CD4-positive, alpha-beta memory T cell (primary cell): ENCODE results near the gene PNCK. TPM values are rescaled to one million over a fixed set of nuclear protein-coding genes. Genes with fewer than 3 reads are reported as not detected.
"Not testable (repeated sequence)": the region's sequence is repeated elsewhere in the genome, so short reads cannot be mapped to it uniquely, and the experiment has no call there.

Experiments used
- CTCF ChIA-PET: fragments of 350-600 bp; sonication (Branson Sonifier 250); formaldehyde crosslinking; loops from one replicate; lab custom pipeline; 2021; ENCODE audit warnings: inconsistent platforms; ENCODE audit not compliant: partially characterized antibody; lab: Charles Lee
- POLR2A ChIA-PET: fragments of 350-600 bp; sonication (Branson Sonifier 250); formaldehyde crosslinking; loops from one replicate; lab custom pipeline; 2021; ENCODE audit not compliant: partially characterized antibody; lab: Charles Lee
- DNase-seq, 5 donors: peaks; one replicate each; pipeline versions ENCODE4 v3.0.0 to v3.0.0-alpha.2; 2020 to 2022; ENCODE audit warnings: mixed read lengths in 1 of 5
- H3K27ac ChIP-seq: one replicate; pipeline ENCODE4 v1.7.0; 2013; ENCODE audit warnings: low read depth, low read length
- H3K27me3 ChIP-seq: 2 replicates; pipeline ENCODE4 v1.7.0; 2013; ENCODE audit warnings: mild to moderate bottlenecking, low read length, moderate library complexity; ENCODE audit not compliant: insufficient read depth
- H3K36me3 ChIP-seq: 2 replicates; pipeline ENCODE4 v1.7.0; 2013; ENCODE audit warnings: mild to moderate bottlenecking, low read length, moderate library complexity; ENCODE audit not compliant: insufficient read depth
- H3K4me1 ChIP-seq: 2 replicates; pipeline ENCODE4 v1.7.0; 2013; ENCODE audit warnings: mild to moderate bottlenecking, low read length, moderate library complexity; ENCODE audit not compliant: insufficient read depth
- H3K4me3 ChIP-seq, 2 donors: one replicate each; pipeline ENCODE4 v1.7.0; 2013; ENCODE audit warnings: low read length in 2 of 2, mild to moderate bottlenecking in 1 of 2
- H3K9me3 ChIP-seq, 2 donors: one replicate each; pipeline ENCODE4 v1.7.0; 2013; ENCODE audit warnings: low read length in 2 of 2, control low read depth in 1 of 2; ENCODE audit not compliant: control insufficient read depth in 1 of 2
- H3K27ac Mint-ChIP-seq, 7 donors: one replicate each; pipeline ENCODE4 v1.8.0; 2020 to 2021; ENCODE audit warnings: mixed read lengths in 7 of 7, mild to moderate bottlenecking in 6 of 7, inconsistent platforms in 3 of 7, moderate library complexity in 3 of 7
- H3K27me3 Mint-ChIP-seq, 2 donors: one replicate each; pipeline ENCODE4 v1.8.0; 2020 to 2021; ENCODE audit warnings: mixed read lengths in 2 of 2
- H3K36me3 Mint-ChIP-seq, 2 donors: one replicate each; pipeline ENCODE4 v1.8.0; 2020 to 2021; ENCODE audit warnings: mixed read lengths in 2 of 2, inconsistent platforms in 1 of 2, mild to moderate bottlenecking in 1 of 2
- H3K4me1 Mint-ChIP-seq, 4 donors: one replicate each; pipeline ENCODE4 v1.8.0; 2020 to 2021; ENCODE audit warnings: mixed read lengths in 4 of 4, mild to moderate bottlenecking in 1 of 4
- H3K4me3 Mint-ChIP-seq, 8 donors: one replicate each; pipeline ENCODE4 v1.8.0; 2020 to 2021; ENCODE audit warnings: mixed read lengths in 8 of 8, mild to moderate bottlenecking in 7 of 8, moderate library complexity in 6 of 8, inconsistent platforms in 3 of 8
- H3K9me3 Mint-ChIP-seq, 8 donors: one replicate each; pipeline ENCODE4 v1.8.0; 2020 to 2021; ENCODE audit warnings: mixed read lengths in 8 of 8, mild to moderate bottlenecking in 5 of 8, inconsistent platforms in 3 of 8, moderate library complexity in 1 of 8
- intact Hi-C: fragments of 100-400 bp; cut with micrococcal nuclease; formaldehyde crosslinking; loops from one replicate; pipeline ENCODE4 v1.15.1; 2023
- polyA plus RNA-seq, 2 donors: library from polyadenylated mRNA; unstranded; fragments of 300-500 nt; fragmentation: Illumina TruSeq; gene quantifications; one replicate each; pipeline ENCODE4 v1.2.3, GENCODE V29; 2021
- total RNA-seq, 2 experiments: library from RNA; stranded (reverse); gene quantifications; one replicate each; pipeline ENCODE4 v1.2.3, GENCODE V29; 2021

The PNCK gene
- total and polyA plus RNA-seq, 4 experiments from 2014 or later = not detected

- H3K4me3 Mint-ChIP-seq, H3K4me3 ChIP-seq, H3K4me1 Mint-ChIP-seq, DNase-seq, H3K9me3 Mint-ChIP-seq, H3K27me3 ChIP-seq, H3K27ac Mint-ChIP-seq, H3K4me1 ChIP-seq, H3K27ac ChIP-seq, H3K9me3 ChIP-seq, H3K27me3 Mint-ChIP-seq, H3K36me3 ChIP-seq, intact Hi-C loops, POLR2A ChIA-PET: not testable (repeated sequence)
- H3K36me3 Mint-ChIP-seq = peaks cover 0 to 27% of the 10 kb centered on the region in 2 donors
- CTCF ChIA-PET = interaction anchor here (0.6 to 0.9 kb wide), 2 partner anchors 55 to 129 kb away, joined by 3 read pairs; no protein-coding TSS in a partner anchor
These were observed 25.7 kb upstream of the PNCK start for GRCh38 chrX:153699210-153699783.

DNA sequence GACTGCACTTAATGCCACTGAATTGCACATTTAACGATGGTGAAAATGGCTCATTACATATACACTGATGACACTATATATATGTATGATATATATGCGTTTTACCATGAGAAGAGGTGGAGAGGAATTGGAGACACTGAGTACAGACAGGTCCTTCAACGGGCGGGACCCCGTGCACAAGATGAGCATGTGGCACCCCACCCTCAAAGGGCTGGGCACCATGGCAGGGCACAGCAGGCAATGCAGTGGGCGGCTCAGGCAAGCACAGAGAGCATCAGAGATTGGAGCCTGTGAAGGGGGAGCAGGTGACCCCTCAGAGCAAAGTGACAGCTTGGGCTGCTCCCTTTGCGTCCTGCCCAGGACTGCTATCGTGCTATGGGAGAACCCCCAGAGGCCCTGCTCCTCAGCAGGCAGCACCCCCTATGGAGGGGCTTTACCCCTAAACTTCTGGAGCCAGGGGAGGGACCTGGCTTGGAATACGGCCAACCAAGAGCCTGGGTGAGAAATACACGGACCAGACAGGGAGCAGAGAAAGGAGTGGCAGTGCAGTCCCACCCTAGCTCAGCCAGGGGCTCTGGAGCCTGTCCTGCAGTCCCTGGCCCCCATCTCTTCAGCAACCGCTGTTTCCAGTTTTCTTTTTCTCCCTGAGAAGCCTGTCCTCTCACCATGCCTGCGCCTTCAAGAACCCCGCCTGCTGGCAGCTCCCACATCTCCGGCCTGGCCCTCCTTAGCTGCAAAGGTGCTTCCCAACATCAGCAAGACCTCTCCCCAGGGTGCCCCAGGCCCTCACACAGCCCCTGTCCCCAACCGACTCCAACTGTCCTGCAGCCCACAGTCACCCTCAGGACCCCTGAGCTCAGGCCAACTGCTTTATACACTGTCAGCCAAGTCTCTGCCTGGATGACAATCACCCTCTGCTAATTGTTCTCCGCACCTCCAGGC, 24.6 kb upstream of the PNCK start:
- H3K27ac ChIP-seq = no peak overlapping the region
- H3K27ac Mint-ChIP-seq = peak overlapping the region in 1 of 7 donors; percentile 14
- H3K36me3 ChIP-seq = peaks cover 4% of the 10 kb centered on the region
- H3K27me3 ChIP-seq = no peaks in the 10 kb centered on the region
- peaks cover 0 to 21% of the 10 kb centered on the region in 2 donors for H3K36me3 Mint-ChIP-seq
- no peaks in the 10 kb centered on the region for H3K9me3 Mint-ChIP-seq
- no peaks in the 10 kb centered on the region for H3K4me1 ChIP-seq
- no peak for DNase-seq
- H3K4me3 ChIP-seq = no peak overlapping the region
- no peaks in the 10 kb centered on the region for H3K4me1 Mint-ChIP-seq
- ChIA-PET POLR2A (no interaction called here), CTCF (interaction anchor here (0.9 kb wide), 1 partner anchor 57 kb away, joined by 3 read pairs; no protein-coding TSS in a partner anchor)
- H3K9me3 ChIP-seq = no peaks in the 10 kb centered on the region
- no peaks in the 10 kb centered on the region for H3K27me3 Mint-ChIP-seq
- no peak overlapping the region for H3K4me3 Mint-ChIP-seq
- intact Hi-C loops = no loop called here

DNA sequence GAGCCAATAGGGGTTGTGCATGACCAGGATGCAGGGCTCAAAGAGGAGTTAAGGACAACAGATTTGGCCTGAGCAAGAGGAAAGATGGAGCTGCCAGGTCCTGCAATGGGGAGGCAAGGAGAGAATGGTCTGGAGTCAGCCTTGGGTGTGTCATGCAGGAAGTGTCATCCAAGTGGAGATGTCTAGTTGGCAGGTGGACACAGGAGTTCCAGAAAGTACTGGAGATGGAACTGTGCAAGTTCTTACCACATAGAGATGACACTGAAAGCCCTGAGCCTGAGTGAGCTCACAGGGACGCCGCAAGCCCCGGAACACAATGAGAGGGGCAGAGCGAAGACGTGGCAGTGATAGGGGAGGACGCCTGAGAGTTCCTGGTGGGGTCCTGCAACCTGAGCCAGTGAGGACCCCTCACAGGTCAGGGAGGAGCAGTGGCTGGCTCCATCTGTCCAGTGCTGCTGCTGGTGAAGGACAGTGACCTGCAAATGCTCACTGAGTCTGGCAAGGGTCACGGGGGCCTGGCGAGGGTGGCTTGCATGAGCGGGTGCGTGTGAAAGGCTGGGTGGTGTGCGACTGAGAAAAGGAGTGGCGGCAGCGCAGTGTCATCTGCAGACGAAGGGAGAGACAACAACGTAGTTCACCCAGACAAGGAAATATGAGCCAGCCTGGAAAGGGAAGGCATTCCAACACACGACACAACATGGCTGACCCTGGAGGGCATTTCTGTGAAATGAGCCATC, 23.5 kb upstream of the PNCK start:
- H3K4me1 ChIP-seq, H3K4me3 Mint-ChIP-seq, H3K27me3 Mint-ChIP-seq, H3K9me3 ChIP-seq, H3K27ac ChIP-seq, H3K36me3 ChIP-seq, H3K4me1 Mint-ChIP-seq, intact Hi-C loops, H3K27me3 ChIP-seq, H3K4me3 ChIP-seq, CTCF ChIA-PET, H3K9me3 Mint-ChIP-seq, H3K27ac Mint-ChIP-seq, POLR2A ChIA-PET, DNase-seq: not testable (repeated sequence)
- peaks cover 0 to 21% of the 10 kb centered on the region in 2 donors for H3K36me3 Mint-ChIP-seq

GRCh38 chrX:153696538-153696937, 22.9 kb upstream of the PNCK start:
- H3K27me3 ChIP-seq, H3K27ac Mint-ChIP-seq, DNase-seq, H3K4me3 ChIP-seq, H3K4me1 ChIP-seq, H3K27ac ChIP-seq, H3K36me3 ChIP-seq, H3K4me3 Mint-ChIP-seq, intact Hi-C loops, H3K9me3 Mint-ChIP-seq, H3K27me3 Mint-ChIP-seq, H3K9me3 ChIP-seq, H3K4me1 Mint-ChIP-seq, CTCF ChIA-PET, POLR2A ChIA-PET: not testable (repeated sequence)
- peaks cover 0 to 21% of the 10 kb centered on the region in 2 donors for H3K36me3 Mint-ChIP-seq

DNA sequence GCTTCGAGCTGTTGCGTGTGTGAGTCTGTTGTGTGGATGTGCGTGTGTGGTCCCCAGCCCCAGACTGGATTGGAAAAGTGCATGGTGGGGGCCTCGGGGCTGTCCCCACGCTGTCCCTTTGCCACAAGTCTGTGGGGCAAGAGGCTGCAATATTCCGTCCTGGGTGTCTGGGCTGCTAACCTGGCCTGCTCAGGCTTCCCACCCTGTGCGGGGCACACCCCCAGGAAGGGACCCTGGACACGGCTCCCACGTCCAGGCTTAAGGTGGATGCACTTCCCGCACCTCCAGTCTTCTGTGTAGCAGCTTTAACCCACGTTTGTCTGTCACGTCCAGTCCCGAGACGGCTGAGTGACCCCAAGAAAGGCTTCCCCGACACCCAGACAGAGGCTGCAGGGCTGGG, 22.5 kb upstream of the PNCK start:
- no peaks in the 10 kb centered on the region for H3K36me3 ChIP-seq
- H3K27me3 ChIP-seq = no peaks in the 10 kb centered on the region
- H3K36me3 Mint-ChIP-seq = peaks cover 0 to 21% of the 10 kb centered on the region in 2 donors
- H3K9me3 Mint-ChIP-seq = no peaks in the 10 kb centered on the region
- ChIA-PET POLR2A (no interaction called here), CTCF (no interaction called here)
- H3K4me3 Mint-ChIP-seq = no peak overlapping the region
- H3K9me3 ChIP-seq = no peaks in the 10 kb centered on the region
- no peak overlapping the region for H3K27ac ChIP-seq
- no peaks in the 10 kb centered on the region for H3K4me1 Mint-ChIP-seq
- H3K4me3 ChIP-seq = no peak overlapping the region
- H3K4me1 ChIP-seq = no peaks in the 10 kb centered on the region
- intact Hi-C loops = no loop called here
- DNase-seq = no peak
- no peaks in the 10 kb centered on the region for H3K27me3 Mint-ChIP-seq
- H3K27ac Mint-ChIP-seq = no peak overlapping the region

DNA sequence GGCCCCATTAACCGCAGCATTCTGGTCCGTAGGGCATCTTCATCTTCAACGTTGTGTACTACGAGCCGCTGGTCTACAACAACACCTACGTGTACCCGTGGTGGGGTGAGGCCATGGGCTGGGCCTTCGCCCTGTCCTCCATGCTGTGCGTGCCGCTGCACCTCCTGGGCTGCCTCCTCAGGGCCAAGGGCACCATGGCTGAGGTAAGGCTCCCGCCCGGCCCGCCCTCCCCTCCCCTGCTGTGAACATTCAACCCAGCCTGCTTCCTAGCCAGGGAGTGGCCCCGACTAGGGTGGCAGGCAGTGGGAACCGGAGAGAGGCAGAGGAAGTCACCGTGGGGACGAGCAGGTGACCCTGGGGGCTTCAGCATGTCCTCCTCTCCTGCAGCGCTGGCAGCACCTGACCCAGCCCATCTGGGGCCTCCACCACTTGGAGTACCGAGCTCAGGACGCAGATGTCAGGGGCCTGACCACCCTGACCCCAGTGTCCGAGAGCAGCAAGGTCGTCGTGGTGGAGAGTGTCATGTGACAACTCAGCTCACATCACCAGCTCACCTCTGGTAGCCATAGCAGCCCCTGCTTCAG, 21.2 kb upstream of the PNCK start:
- H3K27ac Mint-ChIP-seq = no peak overlapping the region

GRCh38 chrX:153694256-153694655, 20.6 kb upstream of the PNCK start:
- intact Hi-C loops, DNase-seq, POLR2A ChIA-PET, H3K27me3 ChIP-seq, H3K27me3 Mint-ChIP-seq, H3K36me3 ChIP-seq, H3K27ac ChIP-seq, H3K4me3 ChIP-seq, H3K4me1 Mint-ChIP-seq, H3K4me3 Mint-ChIP-seq, H3K4me1 ChIP-seq, CTCF ChIA-PET, H3K9me3 Mint-ChIP-seq, H3K9me3 ChIP-seq, H3K27ac Mint-ChIP-seq: not testable (repeated sequence)
- peaks cover 0 to 21% of the 10 kb centered on the region in 2 donors for H3K36me3 Mint-ChIP-seq

More for the DNA sequence above, 21.2 kb upstream of the PNCK start:
- no peaks in the 10 kb centered on the region for H3K36me3 ChIP-seq
- no peaks in the 10 kb centered on the region for H3K9me3 Mint-ChIP-seq
- intact Hi-C loops = no loop called here
- no peak overlapping the region for H3K27ac ChIP-seq
- no peak for DNase-seq
- no peaks in the 10 kb centered on the region for H3K4me1 ChIP-seq
- H3K27me3 Mint-ChIP-seq = no peaks in the 10 kb centered on the region
- no peak overlapping the region for H3K4me3 ChIP-seq
- POLR2A ChIA-PET = no interaction called here
- no peaks in the 10 kb centered on the region for H3K27me3 ChIP-seq
- CTCF ChIA-PET = no interaction called here
- H3K4me3 Mint-ChIP-seq = no peak overlapping the region
- no peaks in the 10 kb centered on the region for H3K4me1 Mint-ChIP-seq
- peaks cover 0 to 21% of the 10 kb centered on the region in 2 donors for H3K36me3 Mint-ChIP-seq
- H3K9me3 ChIP-seq = no peaks in the 10 kb centered on the region
